K562 (cell line): ENCODE data around the gene PINK1. TPM values are rescaled to one million over a fixed set of nuclear protein-coding genes. Genes with fewer than 3 reads are reported as not detected.
A peak's percentile ranks its signal among the peaks of the same experiment; 100 is the strongest.

Source experiments
- ATAC-seq: fragments of 200-7000 bp; cut with Tn5 transposase; 3 replicates; pipeline ENCODE4 v1.9.1; 2020; ENCODE audit warnings: moderate library complexity
- BruUV-seq: library from RNA; stranded (reverse); fragments of 400-500 nt; replicated peaks from 2 replicates; lab custom pipeline; 2021; lab: Mats Ljungman, UMichigan
- CTCF ChIA-PET: fragments of 300-600 bp; formaldehyde crosslinking; extraction: SDS; loops from one replicate; lab custom pipeline; 2021; ENCODE audit warnings: low intra/inter-chr PET ratio; lab: Yijun Ruan, JAX
- POLR2A ChIA-PET: fragments of 300-600, 350-650 bp; sonication (Branson Sonifier 250); formaldehyde crosslinking; extraction: SDS; loops from one replicate; lab custom pipeline; 2021; ENCODE audit warnings: antibody characterized with exemption, inconsistent platforms; lab: Yijun Ruan, JAX
- DNase-seq, 4 experiments: peaks; one replicate each; pipeline versions ENCODE4 v3.0.0 to v3.0.0-alpha.2; 2011 to 2018; ENCODE audit warnings: low spot score in 3 of 4, mixed read lengths in 3 of 4; ENCODE audit errors: extremely low read depth in 1 of 4
- FAIRE-seq: peaks from 2 replicates; lab custom pipeline; 2011; peaks lifted over from hg19 to GRCh38; lab: Jason Lieb, UNC
- H2AFZ ChIP-seq: 2 replicates; pipeline ENCODE4 v1.6.0; 2011; ENCODE audit warnings: low read depth, low read length, control low read depth, inconsistent platforms
- H3K27ac ChIP-seq: fragments of 200-600 bp; 3 replicates; pipeline ENCODE4 v1.8.0; 2011; ENCODE audit warnings: low read depth, mild to moderate bottlenecking, control low read depth, inconsistent platforms, low read length, moderate library complexity, mixed read lengths; ENCODE audit errors: extremely low read depth
- H3K27me3 ChIP-seq, 2 experiments: fragments of 300-600 bp in 1 of 2; 2 replicates in 1 of 2; 3 replicates in 1 of 2; pipeline versions ENCODE4 v1.6.0 to v1.8.0; 2011; ENCODE audit warnings: inconsistent platforms in 2 of 2, low read length in 2 of 2, mild to moderate bottlenecking in 1 of 2, mixed read lengths in 1 of 2, moderate library complexity in 1 of 2; ENCODE audit not compliant: control insufficient read depth in 2 of 2, insufficient read depth in 2 of 2
- H3K36me3 ChIP-seq: fragments of 300-600 bp; 3 replicates; pipeline ENCODE4 v1.8.0; 2011; ENCODE audit warnings: mild to moderate bottlenecking, low read length, inconsistent platforms; ENCODE audit not compliant: control insufficient read depth, insufficient read depth
- H3K4me1 ChIP-seq, 2 experiments: fragments of 200-600 bp in 1 of 2; replicated peaks in 1 of 2; 2 replicates in 1 of 2; 3 replicates in 1 of 2; pipeline versions ENCODE4 v1.5.1 to v1.8.0; 2011; ENCODE audit warnings: inconsistent platforms in 2 of 2, low read length in 2 of 2, mild to moderate bottlenecking in 1 of 2, mixed read lengths in 1 of 2, moderate library complexity in 1 of 2; ENCODE audit not compliant: control insufficient read depth in 2 of 2, insufficient read depth in 2 of 2
- H3K4me2 ChIP-seq: 2 replicates; pipeline ENCODE4 v1.6.1; 2011; ENCODE audit warnings: low read length, control low read depth, inconsistent platforms, mixed read lengths; ENCODE audit not compliant: insufficient read depth
- H3K4me3 ChIP-seq: fragments of 200-600 bp; sonication (generic), shearing (Covaris generic); 2 replicates; pipeline ENCODE4 v1.5.1; 2016; ENCODE audit warnings: control low read depth, inconsistent platforms
- H3K79me2 ChIP-seq: fragments of 200-600 bp; 3 replicates; pipeline ENCODE4 v1.8.0; 2011; ENCODE audit warnings: low read length, inconsistent platforms; ENCODE audit not compliant: control insufficient read depth, insufficient read depth
- H3K9ac ChIP-seq, 2 experiments: 2 replicates each; pipeline versions ENCODE4 v1.6.0 to v1.6.1; 2011; ENCODE audit warnings: low read depth in 2 of 2, low read length in 2 of 2, control low read depth in 1 of 2, inconsistent platforms in 1 of 2, mild to moderate bottlenecking in 1 of 2, mixed read lengths in 1 of 2; ENCODE audit not compliant: insufficient read depth in 1 of 2
- H3K9me1 ChIP-seq: one replicate; pipeline ENCODE4 v1.6.0; 2011; ENCODE audit warnings: inconsistent platforms, mild to moderate bottlenecking, low read length, moderate library complexity; ENCODE audit not compliant: control insufficient read depth, insufficient read depth
- H3K9me3 ChIP-seq: replicated peaks from 2 replicates; pipeline ENCODE4 v1.5.1; 2011; ENCODE audit warnings: low read depth, low read length, inconsistent platforms; ENCODE audit not compliant: control insufficient read depth, insufficient read depth
- H4K20me1 ChIP-seq: replicated peaks from 2 replicates; pipeline ENCODE4 v1.6.1; 2011; ENCODE audit warnings: low read length, inconsistent platforms, mixed read lengths; ENCODE audit not compliant: control insufficient read depth, insufficient read depth
- ZBTB40 ChIP-seq, 2 experiments: fragments of 450-650 bp in 1 of 2; sonication (generic) in 1 of 2; formaldehyde crosslinking in 1 of 2; IDR thresholded peaks; 2 replicates each; pipeline versions ENCODE4 v1.7.1 to v1.9.0; 2016 to 2022; ENCODE audit warnings: inconsistent platforms in 1 of 2, mild to moderate bottlenecking in 1 of 2, missing genetic modification reagents in 1 of 2
- WGBS: fragments of 100-300 bp; shearing (Covaris generic); methylation state at CpG from one replicate; pipeline ENCODE4 v1.1.6; 2016; ENCODE audit warnings: low coverage, mixed read lengths; ENCODE audit not compliant: insufficient coverage; ENCODE audit errors: missing lambda C conversion rate; 5-methylcytosine and 5-hydroxymethylcytosine counted together
- in situ Hi-C: fragments of 300-500 bp; cut with MboI; formaldehyde crosslinking; loops from 4 replicates; pipeline ENCODE4 v1.15.0; 2018; ENCODE audit warnings: inconsistent platforms, mixed read lengths
- intact Hi-C: fragments of 100-400 bp; cut with micrococcal nuclease; formaldehyde crosslinking; loops from 2 replicates; pipeline ENCODE4 v1.14.2; 2022
- polyA plus RNA-seq, 8 experiments: library from polyadenylated mRNA; depleted of rRNA in 4 of 8; stranded (reverse) in 5 of 8; unstranded in 3 of 8; fragments of >200 nt; fragmentation: Nextera tagmentation in 2 of 8; fragmentation: Illumina TruSeq in 1 of 8; extraction: Ambion mirVana in 2 of 8; extraction: Trizol in 1 of 8; gene quantifications; 2 replicates each; pipeline versions ENCODE4 v1.2.1 to v1.2.3, GENCODE V29; 2011 to 2014; ENCODE audit warnings: inconsistent platforms in 1 of 8, missing spikeins in 1 of 8
- total RNA-seq, 7 experiments: library from RNA; depleted of rRNA in 6 of 7; stranded (reverse); fragments of >200 nt in 6 of 7; fragmentation: Illumina TruSeq in 2 of 7; extraction: Trizol in 2 of 7; gene quantifications; 2 replicates each; pipeline versions ENCODE4 v1.2.1 to v1.2.3, GENCODE V29; 2011 to 2021; ENCODE audit warnings: low replicate concordance in 1 of 7
- TF ChIP-seq, protein P1 (sequence below): sonication (generic); formaldehyde crosslinking; IDR thresholded peaks from 2 replicates; pipeline ENCODE4 v1.8.1; 2023; ENCODE audit warnings: mild to moderate bottlenecking, missing genetic modification reagents, moderate library complexity
- TF ChIP-seq, protein P2 (sequence below): fragments of 450-650 bp; formaldehyde crosslinking; conservative IDR thresholded peaks from 2 replicates; pipeline ENCODE4 v1.4.0; 2022; ENCODE audit warnings: mild to moderate bottlenecking, missing genetic modification characterization

Gene PINK1
- total and polyA plus RNA-seq, 9 of the 15 experiments (the other 6 are each of a cell fraction or from before 2014, with no cell fraction given), result 1.5 to 11.3 (median 6.8) TPM

DNA sequence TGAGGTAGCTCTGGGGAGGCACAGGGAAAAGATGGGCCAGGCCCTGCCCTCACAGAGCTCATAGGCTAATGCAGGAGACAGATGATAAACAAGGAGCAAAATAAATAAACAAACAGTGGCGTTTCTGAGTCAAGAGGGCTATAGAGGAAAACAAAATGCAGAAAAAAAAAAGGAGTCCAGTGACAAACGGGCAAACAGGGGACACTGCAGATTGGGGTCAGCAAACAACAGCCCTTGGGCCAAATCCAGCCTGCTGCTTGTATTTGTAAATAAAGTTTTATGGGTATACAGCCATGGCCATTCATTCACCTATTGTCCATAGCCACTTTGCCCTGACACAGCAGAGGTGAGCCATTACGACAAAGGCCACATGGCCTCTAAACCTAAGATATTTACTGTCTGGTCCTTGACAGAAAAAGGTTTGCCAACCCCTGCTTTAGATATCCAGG, 19.1 kb upstream of the PINK1 start:
- Histone ChIP-seq H3K4me1 (peaks cover 2 to 6% of the 10 kb centered on the region in 2 experiments; a peak in 2 of 5 replicates), H3K36me3 (no peaks in the 10 kb centered on the region), H3K4me3 (no peak overlapping the region), H3K9me3 (no peaks in the 10 kb centered on the region), H3K27me3 (peaks cover 3 to 8% of the 10 kb centered on the region in 2 experiments; a peak in 4 of 5 replicates), H3K9ac (peak overlapping the region in 1 of 2 experiments; percentile 80; a peak in 1 of 4 replicates), H2AFZ (peak overlapping the region; percentile 80), H3K79me2 (no peaks in the 10 kb centered on the region), H3K9me1 (no peaks in the 10 kb centered on the region), H3K4me2 (no peak overlapping the region), H3K27ac (no peak overlapping the region), H4K20me1 (no peaks in the 10 kb centered on the region)
- WGBS, result 33% methylated on average over 3 of the region's 3 CpGs
- intact Hi-C loops (no loop called here), in situ Hi-C loops (no loop called here)
- no TSS peak for BruUV-seq
- DNase-seq (no peak), ATAC-seq (no peak), FAIRE-seq (no peak)
- POLR2A ChIA-PET, result interaction anchor here (0.6 to 1.0 kb wide), 2 partner anchors 95 to 266 kb away, joined by 3 read pairs; no protein-coding TSS in a partner anchor
- TF ChIP-seq ZBTB40 (IDR thresholded peaks at IDR 0.05), result peak; percentile 91
- TF ChIP-seq ZBTB40 (CRISPR knock-in tag; IDR thresholded peaks at IDR 0.05), result 0 out of 2 replicates have a peak, but pooled peaks have one; percentile 26
- TF ChIP-seq, protein P1, sequence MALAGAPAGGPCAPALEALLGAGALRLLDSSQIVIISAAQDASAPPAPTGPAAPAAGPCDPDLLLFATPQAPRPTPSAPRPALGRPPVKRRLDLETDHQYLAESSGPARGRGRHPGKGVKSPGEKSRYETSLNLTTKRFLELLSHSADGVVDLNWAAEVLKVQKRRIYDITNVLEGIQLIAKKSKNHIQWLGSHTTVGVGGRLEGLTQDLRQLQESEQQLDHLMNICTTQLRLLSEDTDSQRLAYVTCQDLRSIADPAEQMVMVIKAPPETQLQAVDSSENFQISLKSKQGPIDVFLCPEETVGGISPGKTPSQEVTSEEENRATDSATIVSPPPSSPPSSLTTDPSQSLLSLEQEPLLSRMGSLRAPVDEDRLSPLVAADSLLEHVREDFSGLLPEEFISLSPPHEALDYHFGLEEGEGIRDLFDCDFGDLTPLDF (CRISPR knock-in tag), result no peak
- TF ChIP-seq, protein P2, sequence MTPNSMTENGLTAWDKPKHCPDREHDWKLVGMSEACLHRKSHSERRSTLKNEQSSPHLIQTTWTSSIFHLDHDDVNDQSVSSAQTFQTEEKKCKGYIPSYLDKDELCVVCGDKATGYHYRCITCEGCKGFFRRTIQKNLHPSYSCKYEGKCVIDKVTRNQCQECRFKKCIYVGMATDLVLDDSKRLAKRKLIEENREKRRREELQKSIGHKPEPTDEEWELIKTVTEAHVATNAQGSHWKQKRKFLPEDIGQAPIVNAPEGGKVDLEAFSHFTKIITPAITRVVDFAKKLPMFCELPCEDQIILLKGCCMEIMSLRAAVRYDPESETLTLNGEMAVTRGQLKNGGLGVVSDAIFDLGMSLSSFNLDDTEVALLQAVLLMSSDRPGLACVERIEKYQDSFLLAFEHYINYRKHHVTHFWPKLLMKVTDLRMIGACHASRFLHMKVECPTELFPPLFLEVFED (CRISPR knock-in tag), result no peak
- CTCF ChIA-PET, result no interaction called here
